Sigmoid colon (tissue), 4 donors: Measurements from ENCODE around the gene FOXQ1.

Experiments used
- CTCF ChIP-seq, 4 experiments: fragments of 450-650 bp in 3 of 4; fragments of 200-600 bp in 1 of 4; IDR thresholded peaks; one replicate each; pipeline ENCODE4 v1.5.1; 2016 to 2019; ENCODE audit warnings: antibody characterized with exemption in 4 of 4, mild to moderate bottlenecking in 3 of 4, moderate library complexity in 2 of 4
- EP300 ChIP-seq, 4 donors: sonication (generic); formaldehyde crosslinking; IDR thresholded peaks; one replicate each; pipeline ENCODE4 v1.6.1; 2017; ENCODE audit warnings: antibody characterized with exemption in 4 of 4
- POLR2A ChIP-seq, 2 donors: fragments of 450-650 bp; IDR thresholded peaks; one replicate each; pipeline ENCODE4 v1.6.1; 2016; ENCODE audit warnings: antibody characterized with exemption in 2 of 2, mild to moderate bottlenecking in 2 of 2, moderate library complexity in 2 of 2
- POLR2AphosphoS5 ChIP-seq, 4 donors: sonication (generic); formaldehyde crosslinking; IDR thresholded peaks; one replicate each; pipeline ENCODE4 v1.6.1; 2017; ENCODE audit warnings: antibody characterized with exemption in 4 of 4

GRCh38 chr6:1267790-1268762 lies 43.8 kb upstream of the FOXQ1 start:
- TF ChIP-seq POLR2A (IDR thresholded peaks at IDR 0.05) (no peak), CTCF (IDR thresholded peaks at IDR 0.05) (no peak), POLR2AphosphoS5 (IDR thresholded peaks at IDR 0.05) (no peak), EP300 (IDR thresholded peaks at IDR 0.05) (no peak)
